GM23338 (cell line): ENCODE data around the gene GTF3C1. TPM values are rescaled to one million over a fixed set of nuclear protein-coding genes. Genes with fewer than 3 reads are reported as not detected.

ENCODE experiments used
- ATAC-seq: fragments of 200-7000 bp; cut with Tn5 transposase; 3 replicates; pipeline ENCODE4 v1.9.1; 2020
- DNase-seq: peaks from one replicate; pipeline ENCODE4 v3.0.0-alpha.2; 2015; ENCODE audit warnings: low spot score
- H2AFZ ChIP-seq: fragments of 200-600 bp; sonication (generic); 2 replicates; pipeline ENCODE4 v1.8.0; 2016; ENCODE audit warnings: antibody characterized with exemption, mild to moderate bottlenecking, moderate library complexity
- H3F3A ChIP-seq: fragments of 200-600 bp; sonication (generic); replicated peaks from 2 replicates; pipeline ENCODE4 v1.8.0; 2017; ENCODE audit warnings: antibody characterized with exemption, mixed run types, low read depth
- H3K27ac ChIP-seq: fragments of 200-600 bp; sonication (generic); 2 replicates; pipeline ENCODE4 v1.6.1; 2016; ENCODE audit warnings: low read depth
- H3K27me3 ChIP-seq: fragments of 200-600 bp; sonication (generic); 2 replicates; pipeline ENCODE4 v1.8.0; 2016; ENCODE audit warnings: mild to moderate bottlenecking, mixed run types, moderate library complexity; ENCODE audit not compliant: insufficient read depth
- H3K36me3 ChIP-seq: fragments of 200-600 bp; sonication (generic); 2 replicates; pipeline ENCODE4 v1.8.0; 2016; ENCODE audit warnings: mild to moderate bottlenecking; ENCODE audit not compliant: insufficient read depth
- H3K4me1 ChIP-seq: fragments of 200-600 bp; sonication (generic); 2 replicates; pipeline ENCODE4 v1.8.0; 2016; ENCODE audit warnings: mild to moderate bottlenecking, moderate library complexity; ENCODE audit not compliant: insufficient read depth
- H3K4me2 ChIP-seq: fragments of 200-600 bp; sonication (generic); 2 replicates; pipeline ENCODE4 v1.7.1; 2017; ENCODE audit warnings: mixed run types
- H3K4me3 ChIP-seq: fragments of 200-600 bp; sonication (generic); 2 replicates; pipeline ENCODE4 v1.6.1; 2016; ENCODE audit warnings: mixed run types
- H3K79me2 ChIP-seq: fragments of 200-600 bp; sonication (generic); replicated peaks from 2 replicates; pipeline ENCODE4 v1.8.0; 2017; ENCODE audit warnings: mild to moderate bottlenecking; ENCODE audit not compliant: insufficient read depth
- H3K9me2 ChIP-seq: fragments of 200-600 bp; sonication (generic); 2 replicates; pipeline ENCODE4 v1.8.0; 2017; ENCODE audit not compliant: insufficient read depth
- H4K20me1 ChIP-seq: fragments of 200-600 bp; sonication (generic); replicated peaks from 2 replicates; pipeline ENCODE4 v1.8.0; 2017; ENCODE audit warnings: mild to moderate bottlenecking; ENCODE audit not compliant: insufficient read depth
- H3K27ac Mint-ChIP-seq: 2 replicates; pipeline ENCODE4 v1.8.0; 2020; ENCODE audit warnings: inconsistent platforms, mild to moderate bottlenecking, moderate library complexity, mixed read lengths
- H3K27me3 Mint-ChIP-seq: 3 replicates; pipeline ENCODE4 v1.8.0; 2022; ENCODE audit warnings: low read depth, mild to moderate bottlenecking, moderate library complexity, mixed read lengths, inconsistent platforms; ENCODE audit not compliant: insufficient read depth, poor library complexity
- H3K36me3 Mint-ChIP-seq: 3 replicates; pipeline ENCODE4 v1.8.0; 2021; ENCODE audit warnings: low read depth, mild to moderate bottlenecking, inconsistent platforms, moderate library complexity, mixed read lengths
- H3K4me1 Mint-ChIP-seq: 3 replicates; pipeline ENCODE4 v1.8.0; 2020; ENCODE audit warnings: mild to moderate bottlenecking, inconsistent platforms, mixed read lengths
- H3K4me3 Mint-ChIP-seq: 3 replicates; pipeline ENCODE4 v1.8.0; 2021; ENCODE audit warnings: moderate library complexity, mild to moderate bottlenecking, inconsistent platforms, mixed read lengths
- H3K9me3 Mint-ChIP-seq: 3 replicates; pipeline ENCODE4 v1.8.0; 2020; ENCODE audit warnings: moderate library complexity, mild to moderate bottlenecking, inconsistent platforms, mixed read lengths
- CREB1 ChIP-seq: fragments of 250-450 bp; sonication (Bioruptor Pico); IDR thresholded peaks from 2 replicates; pipeline ENCODE4 v1.5.0; 2020; ENCODE audit warnings: low read depth, mild to moderate bottlenecking, moderate library complexity
- CTCF ChIP-seq, 2 experiments: fragments of 200-600 bp in 1 of 2; sonication (generic) in 1 of 2; conservative IDR thresholded peaks; 2 replicates each; pipeline versions ENCODE4 v1.5.1 to v1.6.1; 2016 to 2017; ENCODE audit warnings: antibody characterized with exemption in 2 of 2, low read depth in 2 of 2, mild to moderate bottlenecking in 2 of 2, moderate library complexity in 1 of 2
- EZH2 ChIP-seq: fragments of 200-600 bp; sonication (generic); IDR thresholded peaks from one replicate; pipeline ENCODE4 v1.8.0; 2017; ENCODE audit warnings: antibody characterized with exemption, mild to moderate bottlenecking, low read depth; ENCODE audit not compliant: unreplicated experiment
- EZH2phosphoT487 ChIP-seq: fragments of 200-600 bp; sonication (generic); IDR thresholded peaks from one replicate; pipeline ENCODE4 v1.8.1; 2018; ENCODE audit warnings: antibody characterized with exemption; ENCODE audit not compliant: unreplicated experiment
- JUNB ChIP-seq: IDR thresholded peaks from one replicate; pipeline ENCODE4 v1.6.1; 2016; ENCODE audit warnings: antibody characterized with exemption; ENCODE audit not compliant: unreplicated experiment
- NANOG ChIP-seq: IDR thresholded peaks from 2 replicates; pipeline ENCODE4 v1.6.1; 2016; ENCODE audit warnings: antibody characterized with exemption, borderline replicate concordance
- POLR2AphosphoS5 ChIP-seq: IDR thresholded peaks from 2 replicates; pipeline ENCODE4 v1.6.1; 2016; ENCODE audit warnings: antibody characterized with exemption, low read depth
- STAT1 ChIP-seq: IDR thresholded peaks from one replicate; pipeline ENCODE4 v1.6.1; 2016; ENCODE audit warnings: antibody characterized with exemption; ENCODE audit not compliant: unreplicated experiment
- ZNF114 ChIP-seq: fragments of 250-450 bp; sonication (Bioruptor Pico); IDR thresholded peaks from 2 replicates; pipeline ENCODE4 v1.5.0; 2020; ENCODE audit warnings: mild to moderate bottlenecking, moderate library complexity
- ZNF331 ChIP-seq: fragments of 250-450 bp; sonication (Bioruptor Pico); IDR thresholded peaks from 2 replicates; pipeline ENCODE4 v1.5.0; 2020; ENCODE audit warnings: low read depth, mild to moderate bottlenecking, moderate library complexity
- polyA plus RNA-seq: library from polyadenylated mRNA; unstranded; fragments of >200 nt; fragmentation: Nextera tagmentation; extraction: Ambion mirVana; gene quantifications from 2 replicates; pipeline ENCODE4 v1.2.1, GENCODE V29; 2016
- total RNA-seq: library from RNA; depleted of rRNA; stranded (reverse); fragments of >200 nt; shearing (Covaris generic); gene quantifications from 2 replicates; pipeline ENCODE4 v1.2.3, GENCODE V29; 2014
- TF ChIP-seq, protein P1 (sequence below): IDR thresholded peaks from 2 replicates; pipeline ENCODE4 v1.6.1; 2016; ENCODE audit warnings: antibody characterized with exemption
- TF ChIP-seq, protein P2 (sequence below): IDR thresholded peaks from one replicate; pipeline ENCODE4 v1.6.1; 2018; ENCODE audit warnings: antibody characterized with exemption; ENCODE audit not compliant: unreplicated experiment
- TF ChIP-seq, protein P3 (sequence below): fragments of 250-450 bp; sonication (Bioruptor Pico); IDR thresholded peaks from 2 replicates; pipeline ENCODE4 v1.5.0; 2020; ENCODE audit warnings: mild to moderate bottlenecking, moderate library complexity

The GTF3C1 gene
- total and polyA plus RNA-seq, 2 experiments from 2014 or later = 78.5 to 138 TPM

DNA sequence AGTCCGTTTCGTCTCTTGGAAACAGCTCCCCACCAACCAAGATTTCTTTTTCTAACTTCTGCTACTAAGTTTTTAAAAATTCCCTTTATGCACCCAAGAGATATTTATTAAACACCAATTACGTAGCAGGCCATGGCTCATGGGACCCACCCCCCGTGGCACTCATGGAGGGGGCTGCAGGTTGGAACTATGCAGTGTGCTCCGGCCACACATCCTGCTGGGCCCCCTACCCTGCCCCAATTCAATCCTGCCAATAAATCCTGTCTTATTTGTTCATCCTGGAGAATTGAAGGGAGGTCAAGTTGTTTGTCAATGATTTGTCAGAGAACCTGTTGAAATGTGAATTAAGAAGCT is 99.5 kb downstream of the GTF3C1 start:
- Histone ChIP-seq H3F3A (no peaks in the 10 kb centered on the region), H3K27me3 (no peaks in the 10 kb centered on the region), H3K4me3 (no peak overlapping the region), H2AFZ (no peak overlapping the region), H3K4me2 (no peak overlapping the region), H3K9me2 (no peaks in the 10 kb centered on the region), H3K27ac (no peak overlapping the region), H3K4me1 (no peaks in the 10 kb centered on the region), H3K36me3 (no peaks in the 10 kb centered on the region), H4K20me1 (no peaks in the 10 kb centered on the region), H3K79me2 (no peaks in the 10 kb centered on the region)
- DNase-seq (no peak), ATAC-seq (peak; percentile 29; the same call in 1 of the 3 replicates)
- H3K4me3 Mint-ChIP-seq = no peak overlapping the region
- H3K36me3 Mint-ChIP-seq = peaks cover 6% of the 10 kb centered on the region; the same call in 2 of the 3 replicates
- H3K4me1 Mint-ChIP-seq = no peaks in the 10 kb centered on the region; the same call in 2 of the 3 replicates
- H3K9me3 Mint-ChIP-seq = peaks cover 17% of the 10 kb centered on the region
- no peak overlapping the region for H3K27ac Mint-ChIP-seq
- H3K27me3 Mint-ChIP-seq = peaks cover 7% of the 10 kb centered on the region
- no peak for TF ChIP-seq POLR2AphosphoS5
- TF ChIP-seq EZH2phosphoT487 = no peak
- TF ChIP-seq, protein P1, sequence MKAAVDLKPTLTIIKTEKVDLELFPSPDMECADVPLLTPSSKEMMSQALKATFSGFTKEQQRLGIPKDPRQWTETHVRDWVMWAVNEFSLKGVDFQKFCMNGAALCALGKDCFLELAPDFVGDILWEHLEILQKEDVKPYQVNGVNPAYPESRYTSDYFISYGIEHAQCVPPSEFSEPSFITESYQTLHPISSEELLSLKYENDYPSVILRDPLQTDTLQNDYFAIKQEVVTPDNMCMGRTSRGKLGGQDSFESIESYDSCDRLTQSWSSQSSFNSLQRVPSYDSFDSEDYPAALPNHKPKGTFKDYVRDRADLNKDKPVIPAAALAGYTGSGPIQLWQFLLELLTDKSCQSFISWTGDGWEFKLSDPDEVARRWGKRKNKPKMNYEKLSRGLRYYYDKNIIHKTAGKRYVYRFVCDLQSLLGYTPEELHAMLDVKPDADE = no peak
- no peak for TF ChIP-seq JUNB
- no peak for TF ChIP-seq ZNF114
- TF ChIP-seq, protein P2, sequence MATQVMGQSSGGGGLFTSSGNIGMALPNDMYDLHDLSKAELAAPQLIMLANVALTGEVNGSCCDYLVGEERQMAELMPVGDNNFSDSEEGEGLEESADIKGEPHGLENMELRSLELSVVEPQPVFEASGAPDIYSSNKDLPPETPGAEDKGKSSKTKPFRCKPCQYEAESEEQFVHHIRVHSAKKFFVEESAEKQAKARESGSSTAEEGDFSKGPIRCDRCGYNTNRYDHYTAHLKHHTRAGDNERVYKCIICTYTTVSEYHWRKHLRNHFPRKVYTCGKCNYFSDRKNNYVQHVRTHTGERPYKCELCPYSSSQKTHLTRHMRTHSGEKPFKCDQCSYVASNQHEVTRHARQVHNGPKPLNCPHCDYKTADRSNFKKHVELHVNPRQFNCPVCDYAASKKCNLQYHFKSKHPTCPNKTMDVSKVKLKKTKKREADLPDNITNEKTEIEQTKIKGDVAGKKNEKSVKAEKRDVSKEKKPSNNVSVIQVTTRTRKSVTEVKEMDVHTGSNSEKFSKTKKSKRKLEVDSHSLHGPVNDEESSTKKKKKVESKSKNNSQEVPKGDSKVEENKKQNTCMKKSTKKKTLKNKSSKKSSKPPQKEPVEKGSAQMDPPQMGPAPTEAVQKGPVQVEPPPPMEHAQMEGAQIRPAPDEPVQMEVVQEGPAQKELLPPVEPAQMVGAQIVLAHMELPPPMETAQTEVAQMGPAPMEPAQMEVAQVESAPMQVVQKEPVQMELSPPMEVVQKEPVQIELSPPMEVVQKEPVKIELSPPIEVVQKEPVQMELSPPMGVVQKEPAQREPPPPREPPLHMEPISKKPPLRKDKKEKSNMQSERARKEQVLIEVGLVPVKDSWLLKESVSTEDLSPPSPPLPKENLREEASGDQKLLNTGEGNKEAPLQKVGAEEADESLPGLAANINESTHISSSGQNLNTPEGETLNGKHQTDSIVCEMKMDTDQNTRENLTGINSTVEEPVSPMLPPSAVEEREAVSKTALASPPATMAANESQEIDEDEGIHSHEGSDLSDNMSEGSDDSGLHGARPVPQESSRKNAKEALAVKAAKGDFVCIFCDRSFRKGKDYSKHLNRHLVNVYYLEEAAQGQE = no peak
- TF ChIP-seq NANOG = no peak
- no peak for TF ChIP-seq EZH2
- TF ChIP-seq CTCF (conservative IDR thresholded peaks at IDR 0.05; ENCODE audit: low read depth in 2 of 2) = no peak
- TF ChIP-seq CREB1 = no peak
- TF ChIP-seq STAT1 = no peak
- no peak for TF ChIP-seq ZNF331 (CRISPR knock-in tag)
- TF ChIP-seq, protein P3, sequence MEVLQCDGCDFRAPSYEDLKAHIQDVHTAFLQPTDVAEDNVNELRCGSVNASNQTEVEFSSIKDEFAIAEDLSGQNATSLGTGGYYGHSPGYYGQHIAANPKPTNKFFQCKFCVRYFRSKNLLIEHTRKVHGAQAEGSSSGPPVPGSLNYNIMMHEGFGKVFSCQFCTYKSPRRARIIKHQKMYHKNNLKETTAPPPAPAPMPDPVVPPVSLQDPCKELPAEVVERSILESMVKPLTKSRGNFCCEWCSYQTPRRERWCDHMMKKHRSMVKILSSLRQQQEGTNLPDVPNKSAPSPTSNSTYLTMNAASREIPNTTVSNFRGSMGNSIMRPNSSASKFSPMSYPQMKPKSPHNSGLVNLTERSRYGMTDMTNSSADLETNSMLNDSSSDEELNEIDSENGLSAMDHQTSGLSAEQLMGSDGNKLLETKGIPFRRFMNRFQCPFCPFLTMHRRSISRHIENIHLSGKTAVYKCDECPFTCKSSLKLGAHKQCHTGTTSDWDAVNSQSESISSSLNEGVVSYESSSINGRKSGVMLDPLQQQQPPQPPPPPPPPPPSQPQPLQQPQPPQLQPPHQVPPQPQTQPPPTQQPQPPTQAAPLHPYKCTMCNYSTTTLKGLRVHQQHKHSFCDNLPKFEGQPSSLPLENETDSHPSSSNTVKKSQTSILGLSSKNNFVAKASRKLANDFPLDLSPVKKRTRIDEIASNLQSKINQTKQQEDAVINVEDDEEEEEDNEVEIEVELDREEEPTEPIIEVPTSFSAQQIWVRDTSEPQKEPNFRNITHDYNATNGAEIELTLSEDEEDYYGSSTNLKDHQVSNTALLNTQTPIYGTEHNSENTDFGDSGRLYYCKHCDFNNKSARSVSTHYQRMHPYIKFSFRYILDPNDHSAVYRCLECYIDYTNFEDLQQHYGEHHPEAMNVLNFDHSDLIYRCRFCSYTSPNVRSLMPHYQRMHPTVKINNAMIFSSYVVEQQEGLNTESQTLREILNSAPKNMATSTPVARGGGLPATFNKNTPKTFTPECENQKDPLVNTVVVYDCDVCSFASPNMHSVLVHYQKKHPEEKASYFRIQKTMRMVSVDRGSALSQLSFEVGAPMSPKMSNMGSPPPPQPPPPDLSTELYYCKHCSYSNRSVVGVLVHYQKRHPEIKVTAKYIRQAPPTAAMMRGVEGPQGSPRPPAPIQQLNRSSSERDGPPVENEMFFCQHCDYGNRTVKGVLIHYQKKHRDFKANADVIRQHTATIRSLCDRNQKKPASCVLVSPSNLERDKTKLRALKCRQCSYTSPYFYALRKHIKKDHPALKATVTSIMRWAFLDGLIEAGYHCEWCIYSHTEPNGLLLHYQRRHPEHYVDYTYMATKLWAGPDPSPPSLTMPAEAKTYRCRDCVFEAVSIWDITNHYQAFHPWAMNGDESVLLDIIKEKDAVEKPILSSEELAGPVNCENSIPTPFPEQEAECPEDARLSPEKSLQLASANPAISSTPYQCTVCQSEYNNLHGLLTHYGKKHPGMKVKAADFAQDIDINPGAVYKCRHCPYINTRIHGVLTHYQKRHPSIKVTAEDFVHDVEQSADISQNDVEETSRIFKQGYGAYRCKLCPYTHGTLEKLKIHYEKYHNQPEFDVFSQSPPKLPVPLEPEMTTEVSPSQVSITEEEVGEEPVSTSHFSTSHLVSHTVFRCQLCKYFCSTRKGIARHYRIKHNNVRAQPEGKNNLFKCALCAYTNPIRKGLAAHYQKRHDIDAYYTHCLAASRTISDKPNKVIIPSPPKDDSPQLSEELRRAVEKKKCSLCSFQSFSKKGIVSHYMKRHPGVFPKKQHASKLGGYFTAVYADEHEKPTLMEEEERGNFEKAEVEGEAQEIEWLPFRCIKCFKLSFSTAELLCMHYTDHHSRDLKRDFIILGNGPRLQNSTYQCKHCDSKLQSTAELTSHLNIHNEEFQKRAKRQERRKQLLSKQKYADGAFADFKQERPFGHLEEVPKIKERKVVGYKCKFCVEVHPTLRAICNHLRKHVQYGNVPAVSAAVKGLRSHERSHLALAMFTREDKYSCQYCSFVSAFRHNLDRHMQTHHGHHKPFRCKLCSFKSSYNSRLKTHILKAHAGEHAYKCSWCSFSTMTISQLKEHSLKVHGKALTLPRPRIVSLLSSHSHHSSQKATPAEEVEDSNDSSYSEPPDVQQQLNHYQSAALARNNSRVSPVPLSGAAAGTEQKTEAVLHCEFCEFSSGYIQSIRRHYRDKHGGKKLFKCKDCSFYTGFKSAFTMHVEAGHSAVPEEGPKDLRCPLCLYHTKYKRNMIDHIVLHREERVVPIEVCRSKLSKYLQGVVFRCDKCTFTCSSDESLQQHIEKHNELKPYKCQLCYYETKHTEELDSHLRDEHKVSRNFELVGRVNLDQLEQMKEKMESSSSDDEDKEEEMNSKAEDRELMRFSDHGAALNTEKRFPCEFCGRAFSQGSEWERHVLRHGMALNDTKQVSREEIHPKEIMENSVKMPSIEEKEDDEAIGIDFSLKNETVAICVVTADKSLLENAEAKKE (CRISPR knock-in tag) = no peak
